NCI-H446 treated with DMSO at 0.1 percent for 48 hours (cell line): ENCODE data around the gene HOXC9.

Experiments
- DNase-seq: peaks from one replicate; lab custom pipeline; 2025; lab: John Stamatoyannopoulos, UW

Gene HOXC9

DNA sequence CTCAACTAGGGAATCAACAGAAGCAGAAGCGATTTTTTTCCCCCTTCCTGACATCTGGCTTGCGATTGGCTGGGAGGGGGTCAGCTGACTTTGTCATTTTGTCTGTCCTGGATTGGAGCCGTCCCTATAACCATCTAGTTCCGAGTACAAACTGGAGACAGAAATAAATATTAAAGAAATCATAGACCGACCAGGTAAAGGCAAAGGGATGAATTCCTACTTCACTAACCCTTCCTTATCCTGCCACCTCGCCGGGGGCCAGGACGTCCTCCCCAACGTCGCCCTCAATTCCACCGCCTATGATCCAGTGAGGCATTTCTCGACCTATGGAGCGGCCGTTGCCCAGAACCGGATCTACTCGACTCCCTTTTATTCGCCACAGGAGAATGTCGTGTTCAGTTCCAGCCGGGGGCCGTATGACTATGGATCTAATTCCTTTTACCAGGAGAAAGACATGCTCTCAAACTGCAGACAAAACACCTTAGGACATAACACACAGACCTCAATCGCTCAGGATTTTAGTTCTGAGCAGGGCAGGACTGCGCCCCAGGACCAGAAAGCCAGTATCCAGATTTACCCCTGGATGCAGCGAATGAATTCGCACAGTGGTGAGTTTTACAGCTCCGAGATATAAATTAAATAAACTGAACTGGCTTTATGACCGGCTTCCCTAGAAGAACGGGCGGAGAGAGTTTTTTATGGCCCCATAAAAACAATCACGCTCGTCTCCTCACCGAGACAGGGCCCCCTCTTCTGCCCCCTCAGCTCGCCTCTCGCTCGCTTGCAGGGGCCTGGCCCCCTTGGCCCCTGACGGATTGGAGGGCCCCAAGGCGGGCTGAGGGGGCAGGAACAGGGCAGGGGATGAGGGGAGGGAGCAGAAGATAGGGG, 28.6 kb downstream of the HOXC9 start, which contains the start of gene HOXC6:
Gene HOXC6, plus strand, starts transcription at position 127 of the 888 bp plus-strand sequence. Its CDS starts 82 bp downstream, at position 209.
- DNase-seq, result peak; percentile 15

- no peak for DNase-seq
These were observed 29.8 kb downstream of the HOXC9 start for GRCh38 chr12:54029529-54030441.

GRCh38 chr12:54030442-54030801, 30.5 kb downstream of the HOXC9 start:
- DNase-seq, result no peak

DNA sequence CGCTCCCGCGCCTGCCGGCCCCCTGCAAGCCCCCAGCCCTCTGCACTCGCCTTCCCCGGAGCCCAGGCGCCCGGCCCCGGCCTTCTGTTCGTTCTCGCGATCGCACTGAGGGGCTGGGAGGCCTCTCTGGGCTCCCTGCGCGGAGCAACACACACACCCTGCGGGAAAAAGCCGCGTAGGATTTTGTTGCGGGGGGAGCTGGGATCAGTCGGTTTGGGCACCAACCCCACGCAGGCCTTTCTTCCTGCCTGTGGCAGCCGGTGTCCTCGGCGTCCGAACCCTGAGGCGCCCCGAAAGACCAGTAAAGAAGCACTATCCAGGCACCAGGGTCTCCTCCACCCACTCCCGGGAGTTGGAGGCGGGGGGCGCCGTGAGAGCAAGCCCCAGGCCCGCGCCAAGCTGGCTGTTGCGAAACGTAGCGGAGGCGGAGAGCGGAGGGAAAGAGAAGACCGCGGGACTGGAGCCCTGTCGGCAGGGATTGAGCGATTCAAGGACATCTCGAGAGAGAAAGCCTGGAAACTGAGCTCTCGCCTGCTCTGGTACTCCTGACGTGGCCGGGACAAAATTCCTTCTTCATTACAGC, 31.0 kb downstream of the HOXC9 start:
- no peak for DNase-seq

GRCh38 chr12:54031480-54031879, 31.5 kb downstream of the HOXC9 start:
- no peak for DNase-seq

DNA sequence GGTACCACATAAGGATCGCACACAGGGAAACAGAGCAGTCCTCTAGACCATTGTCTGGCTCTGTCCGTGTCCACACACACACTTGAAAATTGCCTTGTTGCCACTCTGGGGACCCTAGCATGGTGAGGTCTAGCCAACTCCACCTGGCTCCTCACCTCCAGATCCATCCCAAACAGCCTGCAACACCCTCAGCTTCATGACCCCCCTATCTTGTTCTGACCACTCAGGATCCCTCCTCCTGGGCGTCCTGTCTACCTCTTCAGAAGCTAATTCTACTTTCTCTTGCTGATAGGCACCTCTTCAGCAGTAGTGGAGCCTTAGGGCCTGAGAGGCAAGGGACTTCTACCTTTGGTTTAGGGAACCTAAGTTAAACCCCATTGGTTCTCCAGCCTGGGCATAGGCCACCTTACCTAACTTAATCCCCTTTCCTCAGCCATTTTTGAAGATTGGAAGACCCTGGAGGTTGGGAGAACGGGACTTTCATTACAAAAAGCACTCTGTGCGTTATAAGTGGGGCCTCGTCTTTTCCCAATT, 32.2 kb downstream of the HOXC9 start:
- no peak for DNase-seq

DNA sequence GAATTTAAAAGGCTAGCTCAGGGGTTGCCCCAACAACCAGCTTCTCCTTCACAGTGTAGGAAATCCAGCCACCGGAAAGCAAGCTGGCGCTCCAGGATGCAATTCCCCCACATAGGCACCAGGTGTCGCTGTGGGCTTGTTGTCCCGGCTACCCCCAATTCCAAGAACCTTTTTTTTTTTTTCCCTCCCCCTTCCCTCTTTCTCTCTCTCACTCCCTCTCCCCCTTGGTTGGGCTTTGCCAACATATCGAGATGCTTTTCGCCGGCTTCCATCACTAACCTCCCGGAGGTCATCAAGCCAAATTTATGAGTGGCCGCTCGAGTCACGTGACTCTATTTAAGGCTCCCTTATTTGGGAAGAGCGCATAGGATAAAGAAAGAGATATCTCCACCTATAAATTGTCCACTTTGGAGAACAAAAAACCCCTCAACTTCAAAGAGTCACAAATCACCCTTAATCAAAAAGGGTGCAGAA, 32.7 kb downstream of the HOXC9 start, which contains the start of gene HOXC5:
Gene HOXC5, plus strand, starts transcription at position 424 of the 474 bp plus-strand sequence. CDS start 73 bp downstream, outside the sequence.
- DNase-seq, result peak; percentile 86

DNA sequence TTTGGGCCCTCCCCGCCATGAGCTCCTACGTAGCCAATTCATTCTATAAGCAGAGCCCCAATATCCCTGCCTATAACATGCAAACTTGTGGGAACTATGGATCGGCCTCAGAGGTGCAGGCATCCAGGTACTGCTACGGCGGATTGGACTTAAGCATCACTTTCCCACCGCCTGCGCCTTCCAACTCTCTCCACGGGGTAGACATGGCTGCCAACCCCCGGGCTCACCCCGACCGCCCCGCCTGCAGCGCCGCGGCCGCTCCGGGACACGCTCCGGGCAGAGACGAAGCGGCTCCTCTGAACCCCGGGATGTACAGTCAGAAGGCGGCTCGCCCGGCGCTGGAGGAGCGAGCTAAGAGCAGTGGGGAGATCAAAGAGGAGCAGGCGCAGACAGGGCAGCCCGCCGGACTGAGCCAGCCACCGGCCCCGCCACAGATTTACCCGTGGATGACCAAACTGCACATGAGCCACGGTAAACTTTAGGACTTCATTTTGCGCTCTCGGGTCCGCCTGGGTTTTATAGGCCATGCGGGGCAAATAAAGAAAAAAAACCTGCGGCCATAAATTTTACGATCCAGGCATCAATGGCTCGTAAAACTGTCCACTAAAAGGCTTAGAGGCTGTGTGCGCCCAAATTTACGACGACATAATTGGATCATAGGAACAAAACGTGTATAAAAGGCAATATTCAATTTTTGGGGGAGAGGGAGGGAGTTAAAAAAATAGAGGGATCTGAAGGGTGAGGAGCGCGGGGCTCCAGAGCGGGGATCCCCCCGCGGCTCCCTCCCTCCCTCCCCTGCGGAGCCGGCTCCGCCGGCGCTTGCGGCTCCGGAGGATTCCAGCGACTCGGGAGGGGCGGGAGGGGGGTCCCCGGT, 33.4 kb downstream of the HOXC9 start:
- DNase-seq, result no peak

DNA sequence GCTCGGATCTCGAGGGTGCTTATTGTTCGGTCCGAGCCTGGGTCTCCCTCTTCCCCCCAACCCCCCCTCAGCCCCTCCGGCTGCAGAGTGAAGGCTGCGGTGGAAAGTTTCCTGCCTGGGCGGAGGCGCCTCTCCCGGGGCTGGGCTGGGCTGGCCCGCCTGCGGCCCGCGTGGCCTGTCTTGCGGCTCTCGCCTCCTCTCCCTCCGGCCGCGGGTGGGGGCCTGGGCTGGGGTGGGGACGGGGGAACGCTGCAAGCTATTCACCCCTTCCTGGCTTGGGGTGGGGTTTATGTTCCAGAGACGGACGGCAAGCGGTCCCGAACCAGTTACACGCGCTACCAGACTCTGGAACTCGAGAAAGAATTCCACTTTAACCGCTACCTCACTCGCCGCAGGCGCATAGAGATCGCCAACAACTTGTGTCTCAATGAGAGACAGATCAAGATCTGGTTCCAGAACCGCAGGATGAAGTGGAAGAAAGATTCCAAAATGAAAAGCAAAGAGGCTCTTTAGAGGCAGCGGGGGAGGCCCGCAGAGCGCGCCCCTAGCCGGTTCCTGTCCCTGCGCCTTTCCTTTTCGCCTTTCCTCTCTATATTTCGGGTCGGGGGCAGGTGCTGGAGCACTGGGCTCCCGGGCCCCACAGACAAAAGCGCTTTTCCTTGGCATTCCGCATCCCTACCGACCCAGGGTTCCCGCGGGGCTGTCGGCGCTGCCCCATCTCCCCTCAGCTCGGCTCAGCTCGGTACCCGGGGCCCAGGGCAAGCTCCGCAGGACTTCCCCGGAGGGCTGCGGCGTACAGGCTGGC, 34.2 kb downstream of the HOXC9 start:
- DNase-seq, result no peak

GRCh38 chr12:54034785-54035310, 34.9 kb downstream of the HOXC9 start:
- no peak for DNase-seq

- DNase-seq, result no peak
These were observed 35.8 kb downstream of the HOXC9 start for GRCh38 chr12:54035568-54036264.

- DNase-seq, result peak; percentile 57
These were observed 36.8 kb downstream of the HOXC9 start for GRCh38 chr12:54036620-54037359.

DNA sequence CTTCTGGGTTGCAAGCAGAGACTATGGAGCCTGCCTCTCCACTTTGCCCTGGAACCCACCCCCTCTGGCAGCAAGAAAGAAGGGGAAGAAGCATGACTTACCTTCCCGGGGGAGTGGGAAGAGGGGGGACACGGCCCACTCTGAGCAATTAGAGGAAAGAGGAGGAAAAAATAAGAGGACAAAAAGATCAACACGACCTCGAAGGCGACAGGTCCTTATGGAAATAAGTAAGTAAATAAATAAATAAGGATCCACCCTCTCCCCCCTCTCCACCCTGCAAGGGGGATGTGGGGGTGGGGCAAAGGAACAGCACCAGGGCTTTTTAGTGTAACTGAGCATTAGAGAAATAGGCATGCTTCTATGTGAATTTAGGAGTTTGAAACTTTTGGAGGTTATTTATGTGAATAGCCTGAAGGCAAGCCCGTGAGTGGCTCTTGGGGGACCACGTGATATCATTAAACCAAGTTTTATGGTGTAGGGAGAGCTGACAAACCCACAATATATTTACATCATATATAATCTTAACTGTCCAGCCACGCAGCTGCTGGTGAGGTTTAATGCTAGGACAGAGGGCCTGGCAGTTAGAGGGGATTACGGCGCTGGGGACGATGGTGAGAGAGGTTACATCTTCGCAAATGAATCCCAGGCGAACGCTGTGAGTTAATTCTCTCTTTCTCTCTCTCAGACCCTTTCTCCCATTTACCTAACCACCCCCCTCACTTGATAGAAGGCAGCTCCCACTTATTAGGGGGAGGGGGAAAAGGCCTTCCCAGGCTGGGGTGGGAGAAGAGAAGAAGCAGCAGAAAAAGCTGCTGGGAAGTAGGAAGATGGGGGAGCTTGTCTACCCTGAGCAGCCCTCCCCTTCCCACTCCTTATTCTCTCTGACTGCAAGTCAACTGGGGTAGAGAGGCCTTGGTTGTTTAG, 37.7 kb downstream of the HOXC9 start:
- no peak for DNase-seq

DNA sequence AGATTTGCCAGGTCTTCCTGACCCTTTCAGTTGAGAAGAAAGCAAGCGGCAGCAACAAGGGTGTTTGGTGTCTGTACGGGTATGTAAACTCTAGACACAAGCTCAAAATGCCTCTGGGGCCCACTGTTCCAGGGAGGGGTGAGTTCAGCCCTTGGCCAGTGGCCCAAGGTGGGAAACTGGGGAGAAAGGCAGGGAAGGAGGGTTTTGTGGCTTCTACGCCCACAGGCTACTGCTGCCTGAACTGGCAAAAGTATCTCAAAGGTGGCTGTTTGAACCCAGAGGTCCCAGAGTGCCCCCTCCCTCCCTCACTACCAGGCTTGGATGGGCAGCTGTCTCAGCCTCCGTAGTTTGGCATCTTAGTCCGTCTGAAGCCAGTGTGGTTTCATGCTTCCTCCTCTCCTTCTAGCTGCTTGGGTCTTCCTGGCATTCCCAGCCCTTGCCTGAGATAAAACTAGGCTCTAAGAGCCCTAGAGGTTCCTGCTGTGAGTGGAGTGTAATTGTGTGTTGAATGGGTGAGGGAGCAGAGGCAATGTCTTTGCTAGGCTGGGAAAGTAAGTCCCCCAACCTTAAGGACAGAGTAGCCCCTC, 38.4 kb downstream of the HOXC9 start:
- DNase-seq, result no peak

DNA sequence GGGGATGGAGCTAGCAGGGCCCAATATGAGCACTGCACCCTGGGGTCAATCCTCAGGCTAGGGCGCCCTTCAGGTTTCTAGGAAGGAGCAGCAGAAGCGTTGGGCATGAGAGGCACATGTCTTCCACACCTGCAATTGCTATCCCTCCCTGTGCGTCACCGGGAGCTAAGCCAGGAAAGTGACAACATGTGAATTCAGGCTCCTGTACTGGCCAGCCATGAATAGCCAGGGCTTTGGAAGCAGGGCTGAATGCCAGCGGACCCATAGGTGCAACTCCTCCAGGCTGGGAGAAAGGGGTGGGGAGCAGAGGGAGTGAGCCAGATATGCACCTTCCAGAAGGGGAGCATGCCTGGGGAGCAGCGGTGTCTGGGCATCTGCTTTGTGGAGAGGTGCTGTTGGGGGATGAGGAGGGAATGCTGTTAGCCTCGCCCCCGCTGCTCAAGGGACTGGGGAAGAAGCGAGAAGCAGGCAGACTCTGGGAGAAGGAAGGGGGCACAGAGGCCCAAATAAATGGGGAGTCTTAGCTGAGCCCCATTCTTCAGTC, 39.0 kb downstream of the HOXC9 start:
- DNase-seq, result no peak

- DNase-seq, result no peak
These were observed 39.6 kb downstream of the HOXC9 start for GRCh38 chr12:54039417-54040147.
